ENCODE measurements around the gene B4GALNT3.
A peak's percentile ranks its signal among the peaks of the same experiment; 100 is the strongest.

Gene B4GALNT3

DNA sequence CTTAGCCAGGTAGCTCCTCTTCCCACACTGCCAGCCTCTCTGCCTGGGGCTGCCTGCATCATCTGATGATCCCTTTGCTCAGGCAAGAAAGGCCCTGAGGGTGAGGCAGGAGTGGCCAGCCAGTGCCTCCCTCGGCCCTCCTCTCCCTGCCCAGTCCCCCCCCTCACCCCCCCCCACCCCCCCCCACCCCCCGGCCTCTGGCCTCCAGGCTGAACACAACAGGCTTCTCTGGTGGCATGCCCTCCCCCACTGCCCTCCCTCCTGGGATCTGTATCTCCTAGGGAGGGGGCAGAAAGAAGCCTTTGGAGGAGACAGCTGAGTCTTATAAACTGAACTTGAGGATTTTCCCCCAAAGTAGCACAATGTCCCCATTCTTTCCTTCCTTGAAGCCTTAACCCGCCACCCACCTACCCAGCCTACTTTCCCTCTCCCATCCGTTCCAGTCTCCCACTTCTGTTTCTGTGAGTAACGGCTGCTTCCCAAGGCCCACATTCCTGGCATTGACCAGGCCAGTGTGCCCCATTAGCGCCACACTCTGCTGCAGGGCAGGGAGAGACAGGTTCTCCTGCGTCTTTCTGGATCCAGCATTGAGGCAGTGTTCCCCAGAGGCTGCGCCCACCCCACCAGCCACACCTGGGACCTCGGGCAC, 82.1 kb downstream of the B4GALNT3 start:
- DNase-seq, result no peak

GRCh38 chr12:542395-543113, 82.8 kb downstream of the B4GALNT3 start:
- DNase-seq, result no peak

- DNase-seq, result no peak
Measured at GRCh38 chr12:543114-543451, 83.3 kb downstream of the B4GALNT3 start.

DNA sequence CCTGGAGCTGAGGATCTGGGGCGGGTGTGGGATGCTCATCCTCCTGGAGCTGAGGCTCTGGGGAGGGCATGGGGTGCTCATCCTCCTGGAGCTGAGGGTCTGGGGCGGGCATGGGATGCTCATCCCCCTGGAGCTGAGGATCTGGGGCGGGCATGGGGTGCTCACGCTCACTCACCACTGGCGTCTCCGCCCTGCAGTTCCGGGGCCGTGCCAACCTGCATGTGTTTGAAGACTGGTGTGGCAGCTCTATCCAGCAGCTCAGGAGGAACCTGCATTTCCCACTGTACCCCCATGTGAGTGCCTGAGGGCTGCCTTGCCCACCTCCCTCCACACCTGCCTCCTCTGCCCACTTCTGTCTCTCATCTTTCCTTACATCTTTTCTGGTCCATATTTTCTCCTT, 84.4 kb downstream of the B4GALNT3 start:
- DNase-seq, result no peak

GRCh38 chr12:544941-545635, 85.3 kb downstream of the B4GALNT3 start:
- no peak for DNase-seq

- no peak for DNase-seq
Measured at GRCh38 chr12:545835-546234, 86.1 kb downstream of the B4GALNT3 start.

GRCh38 chr12:546265-546919, 86.7 kb downstream of the B4GALNT3 start:
- no peak for DNase-seq

DNA sequence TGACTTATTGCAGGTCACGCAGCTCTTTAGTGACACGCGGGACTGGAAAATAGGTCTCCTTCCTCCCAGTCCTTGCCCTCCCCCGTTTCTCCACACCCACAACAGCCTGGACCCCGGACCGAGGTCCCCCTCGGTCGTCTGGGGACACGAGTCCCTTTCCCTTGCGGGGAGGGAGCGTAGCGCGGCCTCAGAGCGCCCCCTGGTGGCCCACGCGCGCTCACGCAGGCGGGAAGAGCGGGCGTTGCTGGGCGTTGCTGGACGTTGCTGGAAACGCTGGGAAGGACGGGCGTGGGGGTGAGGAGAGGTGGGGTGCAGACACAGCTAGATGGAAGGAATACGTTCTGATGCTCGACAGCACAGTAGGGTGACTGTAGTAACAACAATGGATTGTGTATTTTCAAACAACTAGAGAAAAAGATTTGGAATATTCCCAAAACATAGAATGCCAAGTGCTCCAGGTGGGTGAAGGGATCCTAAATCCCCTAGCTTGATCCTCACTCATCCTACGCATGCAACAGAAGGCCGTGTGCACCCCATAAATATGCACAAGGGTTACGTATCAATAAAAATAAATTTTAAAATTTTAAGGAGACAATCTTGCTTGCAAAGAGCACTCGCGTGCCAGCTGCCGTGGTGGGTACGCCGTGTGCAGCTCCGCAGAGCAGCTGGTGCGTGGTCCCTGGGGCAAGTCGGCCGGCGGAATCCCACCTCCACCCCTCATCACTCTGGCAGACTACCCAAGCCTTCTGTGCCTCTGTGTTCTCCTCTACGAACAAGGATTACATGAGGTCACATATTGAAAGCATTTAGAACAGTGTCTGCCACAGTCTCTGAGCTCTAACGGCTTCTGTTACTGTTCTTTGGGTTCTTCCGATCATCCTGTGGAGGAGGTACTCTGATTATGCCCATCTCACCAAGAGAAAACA, 87.4 kb downstream of the B4GALNT3 start:
- DNase-seq, result peak; percentile 90

DNA sequence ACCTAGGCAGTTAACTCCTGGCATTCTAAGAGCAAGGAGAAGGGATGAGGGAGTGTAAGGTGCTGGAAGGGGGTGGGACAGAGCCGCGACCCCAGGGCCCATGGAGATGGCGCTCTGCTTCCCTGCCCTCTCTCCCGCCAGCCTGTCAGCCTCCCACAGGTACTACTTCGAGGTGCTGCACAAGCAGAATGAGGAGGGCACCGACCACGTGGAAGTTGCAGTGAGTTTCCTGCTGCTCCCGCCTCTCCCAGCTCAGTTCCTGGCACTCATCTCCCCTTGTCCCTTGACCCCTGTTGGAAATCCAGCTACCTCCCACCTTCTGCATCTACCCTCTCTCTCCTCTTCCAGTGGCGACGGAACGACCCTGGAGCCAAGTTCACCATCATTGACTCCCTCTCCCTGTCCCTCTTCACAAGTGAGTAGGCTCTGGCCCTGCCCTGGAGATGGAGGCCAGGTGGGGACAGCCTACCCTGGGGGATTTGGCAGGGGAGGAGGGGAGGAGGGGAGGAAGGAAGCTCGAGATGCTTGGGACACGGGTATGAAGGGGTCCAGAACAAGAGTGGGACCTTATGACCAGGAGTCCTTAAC, 88.2 kb downstream of the B4GALNT3 start:
- DNase-seq, result no peak

DNA sequence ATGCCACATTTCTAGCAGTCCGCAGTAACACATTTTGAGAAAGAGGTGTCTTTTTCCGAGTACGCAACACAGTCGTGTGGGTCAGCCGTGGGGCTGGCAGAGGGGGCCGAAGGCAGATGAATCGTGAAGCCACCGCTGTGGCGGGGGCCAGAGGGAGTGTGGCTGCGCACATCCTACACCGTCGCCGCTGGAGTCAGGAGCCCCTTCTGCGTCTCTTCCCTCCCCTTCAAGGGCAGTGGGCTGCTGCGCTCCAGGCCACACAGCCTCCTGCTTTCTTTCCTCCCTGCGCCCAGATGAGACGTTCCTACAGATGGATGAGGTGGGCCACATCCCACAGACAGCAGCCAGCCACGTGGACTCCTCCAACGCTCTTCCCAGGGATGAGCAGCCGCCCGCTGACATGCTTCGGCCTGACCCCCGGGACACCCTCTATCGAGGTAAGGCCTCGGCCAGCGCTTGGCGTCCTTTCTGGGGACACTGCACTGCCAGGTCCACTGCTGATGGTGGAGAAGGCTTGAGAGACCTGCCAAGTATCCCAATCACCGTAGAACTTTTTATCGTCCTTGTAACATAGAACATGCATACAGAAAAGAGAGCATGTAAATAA, 89.8 kb downstream of the B4GALNT3 start:
- DNase-seq, result no peak

GRCh38 chr12:550473-551260, 90.9 kb downstream of the B4GALNT3 start:
- DNase-seq, result no peak

DNA sequence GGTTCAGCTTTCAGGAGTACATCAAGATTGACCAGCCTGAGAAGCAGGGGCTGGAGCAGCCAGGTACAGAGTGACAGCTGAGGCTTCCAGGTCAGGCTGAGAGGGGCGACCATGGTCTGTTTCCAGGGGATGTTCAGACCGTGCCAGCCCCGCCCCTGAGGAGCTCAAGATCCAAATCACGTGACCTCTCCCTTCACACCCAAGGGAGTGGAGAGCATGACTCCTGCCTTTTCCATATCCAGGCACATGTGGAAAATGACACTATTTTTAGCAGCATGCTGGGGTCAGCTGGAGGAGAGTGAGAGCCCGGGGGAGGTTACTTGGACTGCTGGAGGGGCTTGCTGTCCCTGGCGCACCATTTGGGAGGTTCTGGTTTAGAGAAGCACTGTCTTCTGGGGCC, 92.7 kb downstream of the B4GALNT3 start:
- no peak for DNase-seq

- no peak for DNase-seq
Measured at GRCh38 chr12:553216-554000, 93.7 kb downstream of the B4GALNT3 start.

DNA sequence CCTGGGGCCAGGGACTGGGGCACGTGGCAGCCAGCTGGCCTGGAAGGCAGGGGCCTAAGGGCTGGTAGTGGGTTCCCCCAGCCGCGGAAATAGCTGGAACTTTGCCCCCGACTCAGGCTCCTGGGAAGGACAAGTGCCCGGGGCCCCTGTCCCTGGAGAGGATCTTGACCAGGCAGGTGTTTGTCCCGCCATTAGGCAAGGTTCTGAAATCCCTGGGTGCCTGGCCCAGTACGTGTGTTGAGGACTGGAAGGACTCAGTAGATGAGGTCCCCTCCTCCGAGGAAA, 94.2 kb downstream of the B4GALNT3 start:
- no peak for DNase-seq

DNA sequence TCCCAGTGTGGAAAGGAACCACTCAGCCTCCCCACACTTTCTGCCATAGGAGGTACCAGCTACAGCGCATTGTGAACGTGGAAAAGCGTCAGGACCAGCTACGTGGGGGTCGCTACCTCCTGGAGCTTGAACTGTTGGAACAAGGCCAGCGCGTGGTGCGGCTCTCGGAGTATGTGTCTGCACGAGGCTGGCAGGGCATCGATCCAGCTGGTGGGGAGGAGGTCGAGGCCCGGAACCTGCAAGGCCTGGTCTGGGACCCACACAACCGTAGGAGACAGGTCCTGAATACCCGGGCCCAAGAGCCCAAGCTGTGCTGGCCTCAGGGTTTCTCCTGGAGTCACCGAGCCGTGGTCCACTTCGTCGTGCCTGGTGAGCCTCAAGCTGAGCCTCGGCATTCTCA, 96.8 kb downstream of the B4GALNT3 start:
- no peak for DNase-seq

- DNase-seq, result no peak
Measured at GRCh38 chr12:558580-558979, 98.8 kb downstream of the B4GALNT3 start.

- no peak for DNase-seq
Measured at GRCh38 chr12:559208-559905, 99.6 kb downstream of the B4GALNT3 start.

- no peak for DNase-seq
Measured at GRCh38 chr12:559906-560455, 100.2 kb downstream of the B4GALNT3 start.

DNA sequence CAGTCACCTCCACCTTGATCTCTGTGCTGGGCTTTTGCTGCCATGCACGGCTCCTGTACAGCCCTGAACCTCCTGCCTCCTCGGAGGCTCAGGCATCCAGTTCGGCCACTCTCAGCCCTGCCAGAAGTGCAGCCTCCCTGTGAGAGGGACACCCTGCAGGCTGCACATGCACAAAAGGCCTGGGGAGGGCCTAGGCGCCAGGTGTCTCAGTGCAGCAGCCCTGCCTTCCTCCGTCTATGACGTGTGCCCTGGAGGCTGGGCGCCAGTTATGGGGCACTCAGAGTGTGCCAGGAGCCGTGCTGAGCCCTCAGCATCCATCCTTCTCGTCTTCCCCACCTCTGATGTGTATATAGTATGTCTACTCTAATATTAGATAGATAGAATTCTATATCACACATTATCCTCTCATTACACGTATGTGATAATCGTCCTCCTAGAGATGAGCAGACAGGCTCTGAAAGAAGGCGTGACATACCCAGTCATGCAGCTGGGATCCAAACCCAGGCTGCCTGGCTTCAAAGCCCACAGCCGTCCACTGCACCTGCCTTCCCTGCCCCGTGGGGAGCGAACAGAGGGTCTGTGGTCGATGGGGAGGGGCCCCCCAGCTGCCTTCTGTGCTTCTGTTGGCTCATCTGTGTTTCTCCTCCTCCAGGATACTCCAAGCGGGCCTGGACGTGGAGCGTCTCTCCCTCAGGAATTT, 101.1 kb downstream of the B4GALNT3 start:
- no peak for DNase-seq
